ENCODE measurements around the gene IGSF22. TPM values are rescaled to one million over a fixed set of nuclear protein-coding genes. Genes with fewer than 3 reads are reported as not detected.

Gene IGSF22
- total RNA-seq, 1 donor from 2014 or later, result not detected

DNA sequence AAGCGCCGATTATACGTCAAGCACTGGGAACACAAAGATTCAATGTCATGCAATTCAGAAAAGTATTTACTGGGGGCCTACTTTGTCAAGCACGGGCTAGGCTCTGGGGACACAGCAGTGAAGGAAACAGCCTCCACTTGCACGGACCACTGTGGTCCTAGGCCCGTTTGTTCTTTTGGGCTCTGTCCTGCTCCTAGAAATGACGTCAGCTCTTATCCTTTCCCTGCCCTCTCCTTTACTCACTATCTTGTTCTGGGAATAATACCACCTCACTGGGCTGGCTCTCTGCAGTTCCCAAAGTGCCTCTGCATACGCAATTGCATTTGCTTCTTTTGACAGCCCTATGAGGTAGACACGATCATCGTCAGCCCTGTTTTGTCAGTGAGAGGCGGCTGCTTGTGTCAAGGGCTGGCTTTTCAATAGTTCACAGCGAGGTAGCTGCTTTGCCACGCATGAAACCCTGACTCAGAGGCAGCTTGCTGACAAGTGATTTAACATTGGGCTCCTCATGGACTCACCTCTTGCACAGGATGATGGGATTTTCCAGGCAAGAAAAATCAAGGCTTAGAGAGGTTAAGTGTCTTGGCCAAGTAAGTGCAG, 22.9 kb upstream of the IGSF22 start:
- H3K27ac ChIP-seq, result no peak overlapping the region
- no peak overlapping the region for H3K4me3 ChIP-seq
- TF ChIP-seq, protein P1, sequence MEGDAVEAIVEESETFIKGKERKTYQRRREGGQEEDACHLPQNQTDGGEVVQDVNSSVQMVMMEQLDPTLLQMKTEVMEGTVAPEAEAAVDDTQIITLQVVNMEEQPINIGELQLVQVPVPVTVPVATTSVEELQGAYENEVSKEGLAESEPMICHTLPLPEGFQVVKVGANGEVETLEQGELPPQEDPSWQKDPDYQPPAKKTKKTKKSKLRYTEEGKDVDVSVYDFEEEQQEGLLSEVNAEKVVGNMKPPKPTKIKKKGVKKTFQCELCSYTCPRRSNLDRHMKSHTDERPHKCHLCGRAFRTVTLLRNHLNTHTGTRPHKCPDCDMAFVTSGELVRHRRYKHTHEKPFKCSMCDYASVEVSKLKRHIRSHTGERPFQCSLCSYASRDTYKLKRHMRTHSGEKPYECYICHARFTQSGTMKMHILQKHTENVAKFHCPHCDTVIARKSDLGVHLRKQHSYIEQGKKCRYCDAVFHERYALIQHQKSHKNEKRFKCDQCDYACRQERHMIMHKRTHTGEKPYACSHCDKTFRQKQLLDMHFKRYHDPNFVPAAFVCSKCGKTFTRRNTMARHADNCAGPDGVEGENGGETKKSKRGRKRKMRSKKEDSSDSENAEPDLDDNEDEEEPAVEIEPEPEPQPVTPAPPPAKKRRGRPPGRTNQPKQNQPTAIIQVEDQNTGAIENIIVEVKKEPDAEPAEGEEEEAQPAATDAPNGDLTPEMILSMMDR (IDR thresholded peaks at IDR 0.05), result no peak
- intact Hi-C loops (cut with DNase I), result no loop called here
- no peaks in the 10 kb centered on the region for H3K36me3 ChIP-seq
- no peaks in the 10 kb centered on the region for H3K27me3 ChIP-seq
- H3K4me1 ChIP-seq, result no peaks in the 10 kb centered on the region
- H3K9me3 ChIP-seq, result no peaks in the 10 kb centered on the region
- DNase-seq (ENCODE audit: low spot score in 2 of 2), result no peak

DNA sequence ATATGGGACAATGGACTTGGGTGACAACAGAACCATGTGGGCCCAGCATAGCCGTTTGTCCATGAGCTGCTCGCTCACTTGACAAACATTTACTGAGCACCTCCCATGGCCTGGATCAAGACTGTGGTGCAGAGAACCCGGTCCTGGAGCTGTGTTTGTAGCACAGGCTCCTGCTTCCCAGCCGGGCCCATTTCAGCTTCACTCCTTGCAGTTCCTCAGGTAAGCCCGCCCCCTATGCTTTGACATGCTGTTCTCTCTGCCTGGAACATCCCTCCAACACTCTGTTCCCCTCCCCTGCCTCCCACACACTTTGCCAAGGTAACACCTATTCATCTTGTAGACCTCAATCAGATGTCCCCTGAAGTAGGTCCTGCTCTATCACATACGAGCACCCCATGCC, 19.3 kb upstream of the IGSF22 start:
- intact Hi-C loops (cut with DNase I), result no loop called here
- DNase-seq (ENCODE audit: low spot score in 2 of 2), result no peak

DNA sequence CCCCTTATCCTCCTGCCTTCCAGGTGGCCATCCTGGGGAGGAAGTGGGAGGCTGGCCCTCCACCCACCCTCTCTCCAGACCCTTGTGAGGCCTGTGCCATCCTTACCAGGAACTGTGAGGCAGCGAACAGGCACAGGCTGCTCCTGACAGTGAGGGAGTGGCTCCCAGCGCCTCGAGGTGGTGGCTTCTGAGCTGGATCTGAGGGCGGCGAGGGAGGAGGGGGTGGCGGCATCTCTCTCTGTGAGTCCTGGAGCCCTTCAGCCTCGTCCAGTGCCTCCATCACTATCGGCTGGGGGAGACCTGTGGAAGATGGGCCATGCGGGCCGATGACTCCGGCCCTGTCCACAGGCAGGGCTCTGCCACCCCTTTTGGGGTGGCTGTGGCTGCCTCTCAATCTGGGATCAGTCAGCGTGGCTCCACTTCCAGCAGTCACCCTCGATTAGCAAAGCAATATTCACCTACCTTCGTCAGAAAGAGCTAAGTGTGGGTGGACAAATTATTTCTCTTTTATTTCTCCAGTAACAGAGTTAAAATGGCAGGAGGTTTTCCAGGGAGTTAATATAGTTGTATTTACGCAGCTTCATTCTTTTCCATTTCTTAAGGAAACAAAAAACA, 18.0 kb upstream of the IGSF22 start:
- DNase-seq (ENCODE audit: low spot score in 2 of 2), result no peak
- no peak overlapping the region for H3K27ac ChIP-seq
- no peaks in the 10 kb centered on the region for H3K9me3 ChIP-seq
- H3K4me3 ChIP-seq, result no peak overlapping the region
- TF ChIP-seq, protein P1 (IDR thresholded peaks at IDR 0.05), result no peak
- H3K27me3 ChIP-seq, result no peaks in the 10 kb centered on the region
- intact Hi-C loops (cut with DNase I), result no loop called here
- no peaks in the 10 kb centered on the region for H3K36me3 ChIP-seq
- no peaks in the 10 kb centered on the region for H3K4me1 ChIP-seq

More for the DNA sequence above, 19.3 kb upstream of the IGSF22 start:
- H3K9me3 ChIP-seq, result no peaks in the 10 kb centered on the region
- no peak overlapping the region for H3K27ac ChIP-seq
- TF ChIP-seq, protein P1 (IDR thresholded peaks at IDR 0.05), result no peak
- no peaks in the 10 kb centered on the region for H3K4me1 ChIP-seq
- no peak overlapping the region for H3K4me3 ChIP-seq
- no peaks in the 10 kb centered on the region for H3K36me3 ChIP-seq
- H3K27me3 ChIP-seq, result no peaks in the 10 kb centered on the region

DNA sequence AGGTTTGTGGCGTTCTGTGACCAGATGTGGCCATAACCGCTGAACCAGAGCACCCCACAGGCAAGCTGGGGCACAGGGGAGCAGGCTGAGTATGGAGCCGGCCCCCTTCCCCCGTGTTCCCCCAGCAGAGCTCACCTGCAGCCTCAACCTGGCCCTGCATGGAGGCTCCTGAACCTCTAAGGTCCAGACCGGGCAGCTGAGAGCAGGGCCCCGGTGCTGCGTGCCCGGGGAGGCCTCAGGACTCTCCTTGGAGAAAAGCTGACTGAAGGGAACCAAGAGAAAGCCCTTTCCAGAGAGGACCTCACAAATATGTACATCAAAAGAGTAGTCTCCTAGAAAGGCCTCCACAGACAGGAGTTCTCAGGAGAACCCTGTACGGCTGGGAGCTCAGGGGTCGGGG, 17.4 kb upstream of the IGSF22 start:
- no peak for DNase-seq (ENCODE audit: low spot score in 2 of 2)
- Histone ChIP-seq H3K4me1 (no peaks in the 10 kb centered on the region), H3K27ac (no peak overlapping the region), H3K9me3 (no peaks in the 10 kb centered on the region), H3K27me3 (no peaks in the 10 kb centered on the region), H3K4me3 (no peak overlapping the region), H3K36me3 (no peaks in the 10 kb centered on the region)
- TF ChIP-seq, protein P1 (IDR thresholded peaks at IDR 0.05), result no peak
- intact Hi-C loops (cut with DNase I), result no loop called here

DNA sequence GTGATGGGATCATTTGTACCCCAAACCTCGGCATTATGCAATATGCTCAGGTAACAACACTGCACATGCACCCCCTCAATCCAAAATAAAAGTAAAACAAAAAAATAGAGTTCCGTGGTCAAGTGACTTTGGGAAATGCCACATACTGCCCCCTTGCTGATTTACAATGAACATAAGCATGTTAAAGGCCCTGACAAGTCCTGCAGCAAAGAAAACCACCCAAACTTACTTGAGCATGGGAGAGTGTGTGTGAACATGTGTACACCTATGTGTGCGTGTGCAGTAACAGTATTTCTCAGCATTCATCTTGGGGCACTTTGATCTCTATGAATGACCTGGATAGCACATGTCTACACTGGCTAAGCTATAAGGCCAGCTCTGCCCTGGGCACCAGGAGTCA, 15.8 kb upstream of the IGSF22 start:
- Histone ChIP-seq H3K9me3 (no peaks in the 10 kb centered on the region), H3K27ac (no peak overlapping the region), H3K4me3 (no peak overlapping the region), H3K36me3 (no peaks in the 10 kb centered on the region), H3K4me1 (no peaks in the 10 kb centered on the region), H3K27me3 (no peaks in the 10 kb centered on the region)
- TF ChIP-seq, protein P1 (IDR thresholded peaks at IDR 0.05), result no peak
- intact Hi-C loops (cut with DNase I), result no loop called here
- no peak for DNase-seq (ENCODE audit: low spot score in 2 of 2)

All from ascending aorta (tissue), 2 donors.